Neural crest cell (in vitro differentiated cells): Measurements from ENCODE around the gene IGDCC3. TPM values are rescaled to one million over a fixed set of nuclear protein-coding genes. Genes with fewer than 3 reads are reported as not detected.

Source experiments
- DNase-seq: peaks from one replicate; pipeline ENCODE4 v3.0.0; 2021; ENCODE audit warnings: low read depth, mixed read lengths, low spot score
- H3K27ac Mint-ChIP-seq: one replicate; pipeline ENCODE4 v1.8.0; 2021; ENCODE audit warnings: mild to moderate bottlenecking, mixed read lengths; ENCODE audit not compliant: unreplicated experiment
- H3K27me3 Mint-ChIP-seq: 2 replicates; pipeline ENCODE4 v1.8.0; 2021; ENCODE audit warnings: low read depth, mild to moderate bottlenecking, mixed read lengths
- H3K36me3 Mint-ChIP-seq: 2 replicates; pipeline ENCODE4 v1.8.0; 2021; ENCODE audit warnings: low read depth, mild to moderate bottlenecking, mixed read lengths
- H3K4me1 Mint-ChIP-seq: 2 replicates; pipeline ENCODE4 v1.8.0; 2021; ENCODE audit warnings: mixed read lengths
- H3K4me3 Mint-ChIP-seq: one replicate; pipeline ENCODE4 v1.8.0; 2021; ENCODE audit warnings: mild to moderate bottlenecking, mixed read lengths
- H3K9me3 Mint-ChIP-seq: 2 replicates; pipeline ENCODE4 v1.8.0; 2021; ENCODE audit warnings: mixed read lengths
- total RNA-seq: library from RNA; stranded (reverse); gene quantifications from 2 replicates; pipeline ENCODE4 v1.2.1, GENCODE V29; 2021
- TF ChIP-seq, protein P1 (sequence below): fragments of 200-600 bp; sonication (generic); conservative IDR thresholded peaks from 2 replicates; pipeline ENCODE4 v1.5.0; 2021; ENCODE audit warnings: antibody characterized with exemption, mild to moderate bottlenecking

Gene IGDCC3
- total RNA-seq, 1 donor from 2014 or later, result 300 TPM

DNA sequence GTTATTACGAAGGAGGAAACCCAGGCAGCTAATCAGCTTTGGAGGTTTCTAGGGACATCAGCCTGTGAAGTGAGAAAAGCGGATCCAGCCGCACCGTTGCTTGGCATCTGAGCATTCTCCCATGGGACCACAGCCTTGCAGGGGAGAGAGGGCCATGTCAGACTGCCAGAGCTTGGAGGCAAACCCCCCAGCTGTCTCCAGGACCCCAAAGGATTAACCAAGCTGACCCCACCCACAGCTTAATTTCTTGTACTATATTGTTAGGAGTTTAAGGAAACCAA lies 5.1 kb downstream of the IGDCC3 start:
- DNase-seq, result no peak
- H3K27me3 Mint-ChIP-seq, result no peaks in the 10 kb centered on the region
- TF ChIP-seq, protein P1, sequence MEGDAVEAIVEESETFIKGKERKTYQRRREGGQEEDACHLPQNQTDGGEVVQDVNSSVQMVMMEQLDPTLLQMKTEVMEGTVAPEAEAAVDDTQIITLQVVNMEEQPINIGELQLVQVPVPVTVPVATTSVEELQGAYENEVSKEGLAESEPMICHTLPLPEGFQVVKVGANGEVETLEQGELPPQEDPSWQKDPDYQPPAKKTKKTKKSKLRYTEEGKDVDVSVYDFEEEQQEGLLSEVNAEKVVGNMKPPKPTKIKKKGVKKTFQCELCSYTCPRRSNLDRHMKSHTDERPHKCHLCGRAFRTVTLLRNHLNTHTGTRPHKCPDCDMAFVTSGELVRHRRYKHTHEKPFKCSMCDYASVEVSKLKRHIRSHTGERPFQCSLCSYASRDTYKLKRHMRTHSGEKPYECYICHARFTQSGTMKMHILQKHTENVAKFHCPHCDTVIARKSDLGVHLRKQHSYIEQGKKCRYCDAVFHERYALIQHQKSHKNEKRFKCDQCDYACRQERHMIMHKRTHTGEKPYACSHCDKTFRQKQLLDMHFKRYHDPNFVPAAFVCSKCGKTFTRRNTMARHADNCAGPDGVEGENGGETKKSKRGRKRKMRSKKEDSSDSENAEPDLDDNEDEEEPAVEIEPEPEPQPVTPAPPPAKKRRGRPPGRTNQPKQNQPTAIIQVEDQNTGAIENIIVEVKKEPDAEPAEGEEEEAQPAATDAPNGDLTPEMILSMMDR, result no peak
- H3K4me1 Mint-ChIP-seq, result peaks cover 74% of the 10 kb centered on the region
- H3K9me3 Mint-ChIP-seq, result no peaks in the 10 kb centered on the region
- H3K4me3 Mint-ChIP-seq, result peak overlapping the region; percentile 80
- no peak overlapping the region for H3K27ac Mint-ChIP-seq
- peaks cover 19% of the 10 kb centered on the region for H3K36me3 Mint-ChIP-seq

DNA sequence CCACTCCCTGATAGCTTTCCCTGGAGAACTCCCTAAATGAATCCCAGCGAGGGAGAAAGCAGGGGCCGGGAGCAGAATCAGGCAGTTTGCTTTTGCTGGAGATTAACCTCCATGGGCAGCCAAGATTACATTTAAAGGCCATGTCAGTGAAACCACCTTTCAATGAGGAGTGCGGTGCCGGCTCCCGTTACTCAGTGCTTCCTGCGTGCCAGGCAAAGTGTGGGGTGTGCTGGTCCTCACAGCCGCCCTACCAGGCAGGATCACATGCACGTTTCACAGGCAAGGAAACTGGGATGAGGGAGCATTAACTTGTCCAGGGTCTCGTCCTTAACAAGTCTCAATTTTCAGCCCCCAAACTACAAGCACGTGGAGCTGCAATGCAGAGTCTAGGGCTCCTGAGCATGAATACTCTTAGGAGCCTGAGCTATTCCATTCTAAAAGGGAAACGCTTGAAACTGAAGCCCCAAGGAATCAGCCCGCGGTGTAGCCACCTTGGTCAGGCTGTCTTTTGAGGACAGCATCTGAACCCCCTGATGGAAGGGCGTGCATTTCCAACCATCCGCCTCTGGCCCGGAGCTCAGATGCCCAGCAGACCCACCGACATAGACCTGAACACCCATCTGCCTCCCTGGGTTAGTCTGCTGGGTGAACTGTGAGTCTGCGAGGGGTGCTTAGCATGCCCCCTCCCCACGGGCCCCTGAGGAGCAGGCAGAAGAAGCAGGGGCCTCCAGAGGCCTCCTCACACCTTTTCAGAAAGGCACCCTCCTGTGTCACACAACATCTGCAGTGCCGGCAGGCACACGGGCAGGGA lies 5.6 kb downstream of the IGDCC3 start:
- Mint-ChIP-seq H3K27me3 (no peaks in the 10 kb centered on the region), H3K4me1 (peaks cover 77% of the 10 kb centered on the region), H3K4me3 (peak overlapping the region; percentile 80), H3K27ac (no peak overlapping the region), H3K36me3 (peaks cover 19% of the 10 kb centered on the region), H3K9me3 (no peaks in the 10 kb centered on the region)
- TF ChIP-seq, protein P1, result no peak
- DNase-seq, result no peak

DNA sequence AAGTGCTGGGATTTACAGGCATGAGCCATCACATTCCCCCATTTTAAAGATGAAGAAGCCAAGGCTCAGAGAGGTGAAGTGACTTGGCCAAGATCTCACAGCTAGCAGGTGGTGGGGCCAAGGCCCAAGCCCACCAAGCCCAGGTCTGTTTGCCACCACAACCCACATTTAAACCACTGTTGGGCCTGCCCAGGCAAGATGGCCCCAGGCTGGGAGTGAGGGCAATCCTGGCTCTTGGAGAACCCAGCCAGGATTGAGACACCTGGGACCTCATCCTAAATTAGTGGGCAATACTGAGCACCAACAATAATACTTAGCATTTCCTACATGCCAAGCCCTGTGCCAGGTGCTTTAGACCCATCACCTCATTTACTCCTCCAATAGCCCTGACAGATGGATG lies 6.9 kb downstream of the IGDCC3 start:
- DNase-seq, result no peak
- Mint-ChIP-seq H3K9me3 (no peaks in the 10 kb centered on the region), H3K27me3 (no peaks in the 10 kb centered on the region), H3K27ac (no peak overlapping the region), H3K4me1 (peaks cover 78% of the 10 kb centered on the region), H3K36me3 (peaks cover 19% of the 10 kb centered on the region), H3K4me3 (no peak overlapping the region)
- TF ChIP-seq, protein P1, result no peak

DNA sequence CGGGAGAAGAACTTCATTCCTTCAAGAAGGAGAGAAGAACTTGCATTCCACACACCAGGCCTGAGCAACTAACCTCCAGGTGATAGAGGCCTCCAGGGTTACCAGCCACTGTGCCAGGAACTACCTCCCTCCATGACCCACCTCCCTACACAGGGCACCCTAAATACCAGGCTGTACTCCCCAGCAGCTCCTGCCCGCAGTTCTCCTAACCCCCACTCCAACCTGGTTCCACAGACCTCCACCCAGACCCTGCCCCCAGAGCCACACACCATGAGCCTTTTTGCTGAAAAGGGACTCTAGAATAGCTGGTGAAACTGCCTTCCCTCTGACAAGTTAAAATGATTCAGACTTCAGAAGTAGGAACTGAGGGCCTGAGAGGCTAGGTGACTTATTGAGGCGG lies 8.2 kb downstream of the IGDCC3 start:
- H3K4me1 Mint-ChIP-seq, result peaks cover 76% of the 10 kb centered on the region
- no peaks in the 10 kb centered on the region for H3K9me3 Mint-ChIP-seq
- TF ChIP-seq, protein P1, result no peak
- H3K36me3 Mint-ChIP-seq, result peaks cover 16% of the 10 kb centered on the region
- H3K27me3 Mint-ChIP-seq, result no peaks in the 10 kb centered on the region
- DNase-seq, result no peak
- peak overlapping the region; percentile 71 for H3K4me3 Mint-ChIP-seq
- H3K27ac Mint-ChIP-seq, result peak overlapping the region; percentile 94

DNA sequence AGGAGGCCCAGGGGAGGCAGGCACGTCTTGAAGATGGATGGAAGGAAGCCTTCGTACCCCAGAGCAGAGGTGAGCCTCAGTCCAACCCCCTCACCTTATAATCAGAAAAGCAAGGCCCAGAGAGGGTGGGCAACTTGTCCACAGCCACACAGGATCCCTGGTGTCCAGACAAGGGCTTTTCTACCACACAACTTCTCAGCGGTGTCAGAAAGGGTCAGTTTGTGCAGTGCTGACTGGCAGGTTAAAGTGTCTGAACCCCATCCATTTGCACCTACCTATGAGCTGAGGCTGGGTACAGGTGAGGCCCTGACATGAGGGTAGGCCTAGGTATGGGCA lies 8.6 kb downstream of the IGDCC3 start:
- H3K9me3 Mint-ChIP-seq, result no peaks in the 10 kb centered on the region
- H3K27me3 Mint-ChIP-seq, result no peaks in the 10 kb centered on the region
- peaks cover 76% of the 10 kb centered on the region for H3K4me1 Mint-ChIP-seq
- DNase-seq, result no peak
- H3K36me3 Mint-ChIP-seq, result peaks cover 12% of the 10 kb centered on the region
- peak overlapping the region; percentile 71 for H3K4me3 Mint-ChIP-seq
- TF ChIP-seq, protein P1, result no peak
- peak overlapping the region; percentile 65 for H3K27ac Mint-ChIP-seq
